ENCODE measurements around the gene HLA-DMA.

HLA-DMA gene

GRCh38 chr6:32920715-32921114 lies 32.2 kb downstream of the HLA-DMA start:
- Histone ChIP-seq H3K4me1 (ENCODE audit: control insufficient read depth, insufficient read depth, low read length) (no peaks in the 10 kb centered on the region), H3K27me3 (ENCODE audit: control insufficient read depth, insufficient read depth, low read length) (no peaks in the 10 kb centered on the region), H3K27ac (ENCODE audit: low read length) (no peak overlapping the region), H3K9me3 (ENCODE audit: control insufficient read depth, insufficient read depth, low read length) (no peaks in the 10 kb centered on the region), H3K36me3 (ENCODE audit: control insufficient read depth, insufficient read depth, low read length) (no peaks in the 10 kb centered on the region), H3K4me3 (ENCODE audit: low read length) (no peak overlapping the region)
- no CpG with 5 or more reads among the region's 2 CpGs for WGBS (ENCODE audit: insufficient coverage, insufficient read length)
- no peak for DNase-seq (ENCODE audit: low read depth, low spot score)

GRCh38 chr6:32912951-32913350 lies 39.9 kb downstream of the HLA-DMA start:
- Histone ChIP-seq H3K27me3 (ENCODE audit: control insufficient read depth, insufficient read depth, low read length) (no peaks in the 10 kb centered on the region), H3K36me3 (ENCODE audit: control insufficient read depth, insufficient read depth, low read length) (no peaks in the 10 kb centered on the region), H3K4me3 (ENCODE audit: low read length) (no peak overlapping the region), H3K27ac (ENCODE audit: low read length) (no peak overlapping the region), H3K4me1 (ENCODE audit: control insufficient read depth, insufficient read depth, low read length) (no peaks in the 10 kb centered on the region), H3K9me3 (ENCODE audit: control insufficient read depth, insufficient read depth, low read length) (no peaks in the 10 kb centered on the region)
- no CpG with 5 or more reads among the region's 1 CpG for WGBS (ENCODE audit: insufficient coverage, insufficient read length)
- DNase-seq (ENCODE audit: low read depth, low spot score) = no peak

- DNase-seq (ENCODE audit: low read depth, low spot score) = no peak
- Histone ChIP-seq H3K4me3 (ENCODE audit: low read length) (no peak overlapping the region), H3K27me3 (ENCODE audit: control insufficient read depth, insufficient read depth, low read length) (no peaks in the 10 kb centered on the region), H3K36me3 (ENCODE audit: control insufficient read depth, insufficient read depth, low read length) (no peaks in the 10 kb centered on the region), H3K27ac (ENCODE audit: low read length) (no peak overlapping the region), H3K4me1 (ENCODE audit: control insufficient read depth, insufficient read depth, low read length) (no peaks in the 10 kb centered on the region), H3K9me3 (ENCODE audit: control insufficient read depth, insufficient read depth, low read length) (no peaks in the 10 kb centered on the region)
- no CpG with 5 or more reads among the region's 2 CpGs for WGBS (ENCODE audit: insufficient coverage, insufficient read length)
Observed at GRCh38 chr6:32908897-32909296, 44.0 kb downstream of the HLA-DMA start.

GRCh38 chr6:32906539-32906938 lies 46.4 kb downstream of the HLA-DMA start:
- H3K36me3 ChIP-seq (ENCODE audit: control insufficient read depth, insufficient read depth, low read length) = no peaks in the 10 kb centered on the region
- no CpG with 5 or more reads among the region's 1 CpG for WGBS (ENCODE audit: insufficient coverage, insufficient read length)

GRCh38 chr6:32905078-32905477 lies 47.8 kb downstream of the HLA-DMA start:
- H3K27me3 ChIP-seq (ENCODE audit: control insufficient read depth, insufficient read depth, low read length) = no peaks in the 10 kb centered on the region
- H3K4me1 ChIP-seq (ENCODE audit: control insufficient read depth, insufficient read depth, low read length) = no peaks in the 10 kb centered on the region
- no peak for DNase-seq (ENCODE audit: low read depth, low spot score)
- no CpG with 5 or more reads among the region's 2 CpGs for WGBS (ENCODE audit: insufficient coverage, insufficient read length)
- H3K27ac ChIP-seq (ENCODE audit: low read length) = no peak overlapping the region
- H3K36me3 ChIP-seq (ENCODE audit: control insufficient read depth, insufficient read depth, low read length) = no peaks in the 10 kb centered on the region
- H3K9me3 ChIP-seq (ENCODE audit: control insufficient read depth, insufficient read depth, low read length) = no peaks in the 10 kb centered on the region
- no peak overlapping the region for H3K4me3 ChIP-seq (ENCODE audit: low read length)

More at GRCh38 chr6:32906539-32906938, 46.4 kb downstream of the HLA-DMA start:
- no peak for DNase-seq (ENCODE audit: low read depth, low spot score)
- Histone ChIP-seq H3K27me3 (ENCODE audit: control insufficient read depth, insufficient read depth, low read length) (no peaks in the 10 kb centered on the region), H3K4me1 (ENCODE audit: control insufficient read depth, insufficient read depth, low read length) (no peaks in the 10 kb centered on the region), H3K27ac (ENCODE audit: low read length) (no peak overlapping the region), H3K9me3 (ENCODE audit: control insufficient read depth, insufficient read depth, low read length) (no peaks in the 10 kb centered on the region), H3K4me3 (ENCODE audit: low read length) (no peak overlapping the region)

- no peaks in the 10 kb centered on the region for H3K4me1 ChIP-seq (ENCODE audit: control insufficient read depth, insufficient read depth, low read length)
- H3K27me3 ChIP-seq (ENCODE audit: control insufficient read depth, insufficient read depth, low read length) = no peaks in the 10 kb centered on the region
- H3K4me3 ChIP-seq (ENCODE audit: low read length) = no peak overlapping the region
- H3K9me3 ChIP-seq (ENCODE audit: control insufficient read depth, insufficient read depth, low read length) = no peaks in the 10 kb centered on the region
- no peaks in the 10 kb centered on the region for H3K36me3 ChIP-seq (ENCODE audit: control insufficient read depth, insufficient read depth, low read length)
- no peak for DNase-seq (ENCODE audit: low read depth, low spot score)
- H3K27ac ChIP-seq (ENCODE audit: low read length) = no peak overlapping the region
Observed at GRCh38 chr6:32903952-32904351, 48.9 kb downstream of the HLA-DMA start.

Measured in iPS DF 6.9 (cell line).